ENCODE results near the gene TGFB3.
"Not testable (repeated sequence)": the region's sequence is repeated elsewhere in the genome, so short reads cannot be mapped to it uniquely, and the experiment has no call there.

Gene TGFB3

GRCh38 chr14:75946785-75947184 is 35.0 kb downstream of the TGFB3 start:
- DNase-seq = no peak

GRCh38 chr14:75944607-75945241 is 37.1 kb downstream of the TGFB3 start:
- no peak for DNase-seq

- no peak for DNase-seq
These were observed 40.8 kb downstream of the TGFB3 start for GRCh38 chr14:75941030-75941429.

- DNase-seq = no peak
These were observed 42.6 kb downstream of the TGFB3 start for GRCh38 chr14:75939200-75939599.

GRCh38 chr14:75934998-75935628 is 46.7 kb downstream of the TGFB3 start:
- no peak for DNase-seq

GRCh38 chr14:75933712-75934296 is 48.0 kb downstream of the TGFB3 start:
- no peak for DNase-seq

- no peak for DNase-seq
These were observed 53.1 kb downstream of the TGFB3 start for GRCh38 chr14:75928690-75929181.

- no peak for DNase-seq
These were observed 54.2 kb downstream of the TGFB3 start for GRCh38 chr14:75927564-75928087.

- DNase-seq = no peak
These were observed 55.2 kb downstream of the TGFB3 start for GRCh38 chr14:75926431-75927115.

- DNase-seq = not testable (repeated sequence)
These were observed 56.5 kb downstream of the TGFB3 start for GRCh38 chr14:75925141-75925840.

- DNase-seq = not testable (repeated sequence)
These were observed 61.4 kb downstream of the TGFB3 start for GRCh38 chr14:75920421-75920820.

GRCh38 chr14:75917946-75918335 is 63.9 kb downstream of the TGFB3 start:
- DNase-seq = no peak

- no peak for DNase-seq
These were observed 64.4 kb downstream of the TGFB3 start for GRCh38 chr14:75917322-75917945.

GRCh38 chr14:75915045-75915444 is 66.8 kb downstream of the TGFB3 start:
- no peak for DNase-seq

- no peak for DNase-seq
These were observed 68.6 kb downstream of the TGFB3 start for GRCh38 chr14:75913183-75913582.

- DNase-seq = no peak
These were observed 69.9 kb downstream of the TGFB3 start for GRCh38 chr14:75911883-75912282.

GRCh38 chr14:75910048-75910447 is 71.7 kb downstream of the TGFB3 start:
- no peak for DNase-seq

- DNase-seq = no peak
These were observed 72.2 kb downstream of the TGFB3 start for GRCh38 chr14:75909630-75910029.

Measured in inflammatory macrophage (primary cell).